ENCODE measurements around the gene FTHL17.

Gene FTHL17

GRCh38 chrX:31053621-31054020, 18.2 kb downstream of the FTHL17 start:
- no peak for TF ChIP-seq CTCF (IDR thresholded peaks at IDR 0.05; ENCODE audit: insufficient read depth, missing control alignments)

GRCh38 chrX:31039327-31039711, 32.5 kb downstream of the FTHL17 start:
- no peak for TF ChIP-seq CTCF (IDR thresholded peaks at IDR 0.05; ENCODE audit: insufficient read depth, missing control alignments)
- FAIRE-seq (no peak), DNase-seq (ENCODE audit: insufficient read length, low spot score) (no peak)

More at GRCh38 chrX:31053621-31054020, 18.2 kb downstream of the FTHL17 start:
- FAIRE-seq (no peak), DNase-seq (ENCODE audit: insufficient read length, low spot score) (no peak)

- peak; percentile 45 for TF ChIP-seq CTCF (IDR thresholded peaks at IDR 0.05; ENCODE audit: insufficient read depth, missing control alignments)
- DNase-seq (ENCODE audit: insufficient read length, low spot score) = no peak
- FAIRE-seq = no peak
These were observed 33.1 kb downstream of the FTHL17 start for GRCh38 chrX:31038575-31039326.

- FAIRE-seq (peak; percentile 35), DNase-seq (ENCODE audit: insufficient read length, low spot score) (no peak)
- peak; percentile 37 for TF ChIP-seq CTCF (IDR thresholded peaks at IDR 0.05; ENCODE audit: insufficient read depth, missing control alignments)
These were observed 34.9 kb downstream of the FTHL17 start for GRCh38 chrX:31036895-31037294.

- no peak for DNase-seq (ENCODE audit: insufficient read length, low spot score)
- FAIRE-seq = no peak
These were observed 44.5 kb downstream of the FTHL17 start for GRCh38 chrX:31027351-31027750.

GRCh38 chrX:31024866-31025265, 47.0 kb downstream of the FTHL17 start:
- no peak for DNase-seq (ENCODE audit: insufficient read length, low spot score)
- no peak for TF ChIP-seq CTCF (IDR thresholded peaks at IDR 0.05; ENCODE audit: insufficient read depth, missing control alignments)
- no peak for FAIRE-seq

More at GRCh38 chrX:31027351-31027750, 44.5 kb downstream of the FTHL17 start:
- TF ChIP-seq CTCF (IDR thresholded peaks at IDR 0.05; ENCODE audit: insufficient read depth, missing control alignments) = no peak

- FAIRE-seq = no peak
- DNase-seq (ENCODE audit: insufficient read length, low spot score) = no peak
- TF ChIP-seq CTCF (IDR thresholded peaks at IDR 0.05; ENCODE audit: insufficient read depth, missing control alignments) = no peak
These were observed 50.3 kb downstream of the FTHL17 start for GRCh38 chrX:31021537-31021936.

Data from D721Med (cell line).